HCT116 (cell line): ENCODE results near the gene TBCD.

Experiments
- EZH2 ChIP-seq: fragments of 200-600 bp; sonication (generic); IDR thresholded peaks from 2 replicates; pipeline ENCODE4 v1.6.1; 2017; ENCODE audit warnings: antibody characterized with exemption, mixed run types
- POLR2A ChIP-seq: IDR thresholded peaks from 2 replicates; pipeline ENCODE4 v1.7.0; 2011; ENCODE audit warnings: borderline replicate concordance; ENCODE audit not compliant: insufficient read depth, insufficient read length; ENCODE audit errors: extremely low read depth
- POLR2AphosphoS5 ChIP-seq: IDR thresholded peaks from 2 replicates; pipeline ENCODE4 v1.6.1; 2011; ENCODE audit warnings: mild to moderate bottlenecking, low read depth, low read length, moderate library complexity
- ZNF274 ChIP-seq: fragments of 200-500 bp; sonication (Bioruptor generic); IDR thresholded peaks from 2 replicates; pipeline ENCODE4 v1.6.1; 2014; ENCODE audit warnings: mild to moderate bottlenecking, low read depth, low read length, inconsistent platforms
- TF ChIP-seq, protein P1 (sequence below), 3 experiments: fragments of 200-600 bp in 1 of 3; sonication (generic) in 1 of 3; IDR thresholded peaks in 2 of 3; conservative IDR thresholded peaks in 1 of 3; 2 replicates each; pipeline ENCODE4 v1.5.1; 2012 to 2017; ENCODE audit warnings: low read depth in 2 of 3, low read length in 2 of 3, antibody characterized with exemption in 1 of 3, borderline replicate concordance in 1 of 3, control low read depth in 1 of 3, mild to moderate bottlenecking in 1 of 3, mixed read lengths in 1 of 3, mixed run types in 1 of 3, moderate library complexity in 1 of 3; ENCODE audit not compliant: insufficient read depth in 1 of 3
- TF ChIP-seq, protein P2 (sequence below): IDR thresholded peaks from 2 replicates; pipeline ENCODE4 v1.6.1; 2012; ENCODE audit warnings: low read depth

DNA sequence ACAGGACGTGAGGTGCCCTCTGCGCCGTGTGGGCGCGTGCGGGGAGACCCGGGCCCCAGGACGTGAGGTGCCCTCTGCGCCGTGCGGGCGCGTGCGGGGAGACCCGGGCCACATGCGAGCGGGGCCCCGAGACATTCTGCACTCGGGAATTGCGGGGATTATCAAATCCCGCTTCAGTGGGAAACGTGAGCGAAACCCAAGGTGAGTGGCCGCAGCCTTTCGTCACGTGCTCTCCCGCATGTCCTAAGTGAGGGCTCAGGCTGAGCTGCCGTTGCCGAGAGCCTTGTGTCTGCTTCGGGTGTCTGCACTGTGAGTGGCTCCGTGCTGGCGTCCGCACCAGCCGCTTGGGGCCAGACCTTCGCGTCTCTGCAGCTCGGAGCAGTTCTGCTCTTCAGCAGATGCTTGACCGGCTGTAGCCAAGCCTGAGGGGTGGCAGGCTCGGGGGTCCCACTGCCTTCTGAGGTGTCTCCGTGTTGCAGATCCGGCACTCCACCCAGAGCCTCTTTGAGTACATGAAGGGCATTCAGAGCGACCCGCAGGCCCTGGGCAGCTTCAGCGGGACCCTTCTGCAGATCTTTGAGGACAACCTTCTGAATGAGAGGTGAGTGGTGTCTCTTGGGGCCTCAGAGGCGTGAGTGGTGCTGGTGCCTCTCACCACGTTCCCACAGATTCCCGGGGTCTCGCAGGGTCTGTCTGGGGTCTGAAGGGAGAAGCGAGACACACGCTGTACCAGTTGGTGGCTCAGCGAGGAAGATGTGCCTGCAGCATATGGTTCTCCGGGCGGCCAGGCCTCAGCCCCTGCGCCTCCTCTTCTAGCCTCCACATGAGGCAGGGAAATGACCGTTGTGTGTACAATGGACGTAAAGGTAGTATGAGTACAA, 178.4 kb downstream of the TBCD start:
- TF ChIP-seq, protein P1, sequence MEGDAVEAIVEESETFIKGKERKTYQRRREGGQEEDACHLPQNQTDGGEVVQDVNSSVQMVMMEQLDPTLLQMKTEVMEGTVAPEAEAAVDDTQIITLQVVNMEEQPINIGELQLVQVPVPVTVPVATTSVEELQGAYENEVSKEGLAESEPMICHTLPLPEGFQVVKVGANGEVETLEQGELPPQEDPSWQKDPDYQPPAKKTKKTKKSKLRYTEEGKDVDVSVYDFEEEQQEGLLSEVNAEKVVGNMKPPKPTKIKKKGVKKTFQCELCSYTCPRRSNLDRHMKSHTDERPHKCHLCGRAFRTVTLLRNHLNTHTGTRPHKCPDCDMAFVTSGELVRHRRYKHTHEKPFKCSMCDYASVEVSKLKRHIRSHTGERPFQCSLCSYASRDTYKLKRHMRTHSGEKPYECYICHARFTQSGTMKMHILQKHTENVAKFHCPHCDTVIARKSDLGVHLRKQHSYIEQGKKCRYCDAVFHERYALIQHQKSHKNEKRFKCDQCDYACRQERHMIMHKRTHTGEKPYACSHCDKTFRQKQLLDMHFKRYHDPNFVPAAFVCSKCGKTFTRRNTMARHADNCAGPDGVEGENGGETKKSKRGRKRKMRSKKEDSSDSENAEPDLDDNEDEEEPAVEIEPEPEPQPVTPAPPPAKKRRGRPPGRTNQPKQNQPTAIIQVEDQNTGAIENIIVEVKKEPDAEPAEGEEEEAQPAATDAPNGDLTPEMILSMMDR (IDR thresholded peaks at IDR 0.05 in 2 of 3, conservative IDR thresholded peaks at IDR 0.05 in 1 of 3; ENCODE audit: borderline replicate concordance in 1 of 3, insufficient read depth in 1 of 3, low read depth in 2 of 3, low read length in 2 of 3), result no peak
- TF ChIP-seq EZH2 (no peak), POLR2A (no peak), POLR2AphosphoS5 (no peak), ZNF274 (no peak)
- TF ChIP-seq, protein P2, sequence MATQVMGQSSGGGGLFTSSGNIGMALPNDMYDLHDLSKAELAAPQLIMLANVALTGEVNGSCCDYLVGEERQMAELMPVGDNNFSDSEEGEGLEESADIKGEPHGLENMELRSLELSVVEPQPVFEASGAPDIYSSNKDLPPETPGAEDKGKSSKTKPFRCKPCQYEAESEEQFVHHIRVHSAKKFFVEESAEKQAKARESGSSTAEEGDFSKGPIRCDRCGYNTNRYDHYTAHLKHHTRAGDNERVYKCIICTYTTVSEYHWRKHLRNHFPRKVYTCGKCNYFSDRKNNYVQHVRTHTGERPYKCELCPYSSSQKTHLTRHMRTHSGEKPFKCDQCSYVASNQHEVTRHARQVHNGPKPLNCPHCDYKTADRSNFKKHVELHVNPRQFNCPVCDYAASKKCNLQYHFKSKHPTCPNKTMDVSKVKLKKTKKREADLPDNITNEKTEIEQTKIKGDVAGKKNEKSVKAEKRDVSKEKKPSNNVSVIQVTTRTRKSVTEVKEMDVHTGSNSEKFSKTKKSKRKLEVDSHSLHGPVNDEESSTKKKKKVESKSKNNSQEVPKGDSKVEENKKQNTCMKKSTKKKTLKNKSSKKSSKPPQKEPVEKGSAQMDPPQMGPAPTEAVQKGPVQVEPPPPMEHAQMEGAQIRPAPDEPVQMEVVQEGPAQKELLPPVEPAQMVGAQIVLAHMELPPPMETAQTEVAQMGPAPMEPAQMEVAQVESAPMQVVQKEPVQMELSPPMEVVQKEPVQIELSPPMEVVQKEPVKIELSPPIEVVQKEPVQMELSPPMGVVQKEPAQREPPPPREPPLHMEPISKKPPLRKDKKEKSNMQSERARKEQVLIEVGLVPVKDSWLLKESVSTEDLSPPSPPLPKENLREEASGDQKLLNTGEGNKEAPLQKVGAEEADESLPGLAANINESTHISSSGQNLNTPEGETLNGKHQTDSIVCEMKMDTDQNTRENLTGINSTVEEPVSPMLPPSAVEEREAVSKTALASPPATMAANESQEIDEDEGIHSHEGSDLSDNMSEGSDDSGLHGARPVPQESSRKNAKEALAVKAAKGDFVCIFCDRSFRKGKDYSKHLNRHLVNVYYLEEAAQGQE, result no peak
